Tibial nerve (tissue), 4 donors: Measurements from ENCODE around the gene FSCN2.

ENCODE experiments used
- EP300 ChIP-seq, 2 donors: sonication (generic); formaldehyde crosslinking; IDR thresholded peaks; one replicate each; pipeline ENCODE4 v1.6.1; 2017; ENCODE audit warnings: antibody characterized with exemption in 2 of 2, mild to moderate bottlenecking in 1 of 2
- POLR2A ChIP-seq, 2 donors: fragments of 450-650 bp; IDR thresholded peaks; one replicate each; pipeline ENCODE4 v1.6.1; 2017; ENCODE audit warnings: antibody characterized with exemption in 2 of 2, mild to moderate bottlenecking in 2 of 2, moderate library complexity in 2 of 2
- TF ChIP-seq, protein P1 (sequence below), 5 experiments: fragments of 200-600 bp in 3 of 5; fragments of 450-650 bp in 2 of 5; sonication (generic) in 3 of 5; IDR thresholded peaks; one replicate each; pipeline ENCODE4 v1.5.1; 2016 to 2019; ENCODE audit warnings: antibody characterized with exemption in 5 of 5, mild to moderate bottlenecking in 3 of 5, moderate library complexity in 2 of 5

DNA sequence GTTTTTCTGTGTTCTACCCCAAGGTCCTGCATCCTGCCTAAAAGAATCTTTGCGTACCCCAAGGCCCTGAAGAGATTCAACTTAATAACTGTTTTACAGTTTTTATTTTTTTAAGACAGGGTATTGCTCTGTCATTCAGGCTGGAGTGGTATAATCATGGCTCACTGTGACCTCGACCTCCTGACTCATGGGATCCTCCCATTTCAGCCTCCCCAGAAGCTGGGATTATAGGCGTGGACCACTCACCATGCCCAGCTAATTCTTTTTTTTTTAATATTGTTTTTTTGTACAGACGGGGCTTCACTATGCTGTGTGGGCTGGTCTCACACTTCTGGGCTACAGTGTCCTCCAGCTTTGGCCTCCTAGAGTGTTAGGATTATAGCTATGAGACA is 33.3 kb downstream of the FSCN2 start:
- TF ChIP-seq, protein P1, sequence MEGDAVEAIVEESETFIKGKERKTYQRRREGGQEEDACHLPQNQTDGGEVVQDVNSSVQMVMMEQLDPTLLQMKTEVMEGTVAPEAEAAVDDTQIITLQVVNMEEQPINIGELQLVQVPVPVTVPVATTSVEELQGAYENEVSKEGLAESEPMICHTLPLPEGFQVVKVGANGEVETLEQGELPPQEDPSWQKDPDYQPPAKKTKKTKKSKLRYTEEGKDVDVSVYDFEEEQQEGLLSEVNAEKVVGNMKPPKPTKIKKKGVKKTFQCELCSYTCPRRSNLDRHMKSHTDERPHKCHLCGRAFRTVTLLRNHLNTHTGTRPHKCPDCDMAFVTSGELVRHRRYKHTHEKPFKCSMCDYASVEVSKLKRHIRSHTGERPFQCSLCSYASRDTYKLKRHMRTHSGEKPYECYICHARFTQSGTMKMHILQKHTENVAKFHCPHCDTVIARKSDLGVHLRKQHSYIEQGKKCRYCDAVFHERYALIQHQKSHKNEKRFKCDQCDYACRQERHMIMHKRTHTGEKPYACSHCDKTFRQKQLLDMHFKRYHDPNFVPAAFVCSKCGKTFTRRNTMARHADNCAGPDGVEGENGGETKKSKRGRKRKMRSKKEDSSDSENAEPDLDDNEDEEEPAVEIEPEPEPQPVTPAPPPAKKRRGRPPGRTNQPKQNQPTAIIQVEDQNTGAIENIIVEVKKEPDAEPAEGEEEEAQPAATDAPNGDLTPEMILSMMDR (IDR thresholded peaks at IDR 0.05), result no peak
- no peak for TF ChIP-seq EP300 (IDR thresholded peaks at IDR 0.05)
- no peak for TF ChIP-seq POLR2A (IDR thresholded peaks at IDR 0.05)
